ENCODE results near the gene TTLL11. TPM values are rescaled to one million over a fixed set of nuclear protein-coding genes. Genes with fewer than 3 reads are reported as not detected.

TTLL11 gene
- total RNA-seq, 1 experiment from 2014 or later: 1.5 TPM

DNA sequence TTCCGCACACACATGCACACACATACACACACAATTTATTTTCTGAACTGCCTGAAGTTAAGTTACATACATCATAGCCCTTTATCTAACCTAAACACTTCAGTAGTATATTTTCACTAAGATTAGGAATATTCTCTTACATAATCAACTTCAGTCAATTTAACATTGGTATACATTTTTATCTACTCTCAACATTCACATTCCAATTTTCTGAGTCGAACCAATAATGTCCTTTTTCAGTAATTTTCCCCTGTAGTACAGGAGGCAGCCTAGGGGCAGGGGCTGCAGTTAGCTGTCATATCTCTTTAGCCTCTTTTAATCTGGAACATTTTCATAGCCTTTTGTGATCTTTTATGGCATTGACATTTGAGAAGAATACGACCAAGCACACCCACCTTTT lies 291.5 kb downstream of the TTLL11 start:
- H2BK5ac ChIP-seq (ENCODE audit: insufficient read length, low read length): no peak overlapping the region
- WGBS (ENCODE audit: extremely low coverage, insufficient read length, low lambda C conversion rate): no CpG with 5 or more reads among the region's 3 CpGs
- no peak overlapping the region for H3K56ac ChIP-seq (ENCODE audit: insufficient read length, low read depth, low read length)
- no peak overlapping the region for H4K91ac ChIP-seq (ENCODE audit: insufficient read length, low read depth, low read length)
- H3K27me3 ChIP-seq (ENCODE audit: insufficient read depth, low read length): no peaks in the 10 kb centered on the region
- H3K4me2 ChIP-seq (ENCODE audit: insufficient read depth, insufficient read length, low read length): no peak overlapping the region
- H3K23me2 ChIP-seq (ENCODE audit: insufficient read length, low read depth, low read length, poor library complexity, severe bottlenecking): no peaks in the 10 kb centered on the region
- no peak overlapping the region for H2BK120ac ChIP-seq (ENCODE audit: low read depth, low read length, poor library complexity, severe bottlenecking)
- no peak for TF ChIP-seq CTCF (conservative IDR thresholded peaks at IDR 0.05)
- no peak overlapping the region for H3T11ph ChIP-seq (ENCODE audit: low read length)
- Mint-ChIP-seq H3K9me3 (peaks cover 10 to 11% of the 10 kb centered on the region in 2 experiments), H3K4me1 (peaks cover 6 to 8% of the 10 kb centered on the region in 2 experiments; a peak in 3 of 4 replicates), H3K36me3 (ENCODE audit: insufficient read depth in 1 of 3, low read depth in 3 of 3) (peaks cover 0 to 11% (median 7%) of the 10 kb centered on the region in 3 experiments; a peak in 3 of 7 replicates), H3K27ac (no peak overlapping the region), H3K27me3 (ENCODE audit: low read depth) (no peaks in the 10 kb centered on the region), H3K4me3 (no peak overlapping the region)
- no peak overlapping the region for H2BK15ac ChIP-seq (ENCODE audit: low read depth, low read length)
- no peak overlapping the region for H3K14ac ChIP-seq (ENCODE audit: insufficient read depth, low read length)
- no peak overlapping the region for H2AFZ ChIP-seq (ENCODE audit: low read length)
- H3K9me3 ChIP-seq (ENCODE audit: control insufficient read depth, low read depth, low read length): no peaks in the 10 kb centered on the region
- no peak overlapping the region for H3K4ac ChIP-seq (ENCODE audit: low read depth, low read length)
- no peak overlapping the region for H2BK20ac ChIP-seq (ENCODE audit: low read depth, low read length, poor library complexity, severe bottlenecking)
- no peak overlapping the region for H3K23ac ChIP-seq (ENCODE audit: insufficient read length, low read depth, low read length)
- H3K79me1 ChIP-seq (ENCODE audit: insufficient read depth, low read depth, low read length, poor library complexity, severe bottlenecking): no peaks in the 10 kb centered on the region
- peaks cover 4% of the 10 kb centered on the region; the same call in 1 of the 2 replicates for H3K4me1 ChIP-seq (ENCODE audit: insufficient read depth, low read length)
- H3K79me2 ChIP-seq (ENCODE audit: insufficient read depth, low read length): no peaks in the 10 kb centered on the region
- H2BK12ac ChIP-seq (ENCODE audit: insufficient read length, low read depth, low read length): no peak overlapping the region
- no peak overlapping the region for H4K5ac ChIP-seq (ENCODE audit: insufficient read length, low read depth, low read length)
- H3K9ac ChIP-seq (ENCODE audit: extremely low read depth, insufficient read length, low read length): no peak overlapping the region
- no peak for DNase-seq
- H3K18ac ChIP-seq (ENCODE audit: insufficient read length, low read depth, low read length): no peak overlapping the region
- no peaks in the 10 kb centered on the region for H4K20me1 ChIP-seq (ENCODE audit: control insufficient read depth, insufficient read depth, insufficient read length)
- H3K27ac ChIP-seq (ENCODE audit: insufficient read length, low read depth, low read length): no peak overlapping the region
- no peak overlapping the region for H4K8ac ChIP-seq (replicated peaks; ENCODE audit: insufficient read length, low read depth, low read length)
- no peak overlapping the region for H2AK5ac ChIP-seq (ENCODE audit: insufficient read length, low read length)

Measured in H9 (cell line).